ENCODE results near the gene ZNF407.

DNA sequence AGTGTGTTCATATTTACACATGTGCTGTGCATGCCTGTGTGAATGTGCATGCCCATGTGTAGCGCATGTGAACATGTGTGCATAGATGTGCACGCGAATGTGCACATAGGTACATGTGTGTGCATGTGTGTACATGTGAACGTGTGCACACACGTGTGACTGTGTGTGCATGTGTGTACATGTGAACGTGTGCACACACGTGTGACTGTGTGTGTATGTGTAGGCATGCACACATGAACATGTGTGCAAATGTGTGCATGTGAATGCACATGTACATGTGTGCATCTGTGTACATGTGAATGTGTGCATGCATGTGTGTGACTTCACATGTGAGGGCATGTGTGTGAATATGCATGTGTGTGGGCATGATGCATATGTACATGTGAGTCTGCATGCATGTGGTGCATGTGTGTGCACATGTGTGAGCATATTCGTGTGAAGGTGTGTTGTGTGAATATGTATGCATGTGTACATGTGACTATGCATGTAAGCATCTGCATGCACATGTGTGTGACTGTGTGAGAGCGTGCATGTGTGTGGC, 488.9 kb downstream of the ZNF407 start:
- TF ChIP-seq POLR2A (IDR thresholded peaks at IDR 0.05) (no peak), POLR2AphosphoS5 (IDR thresholded peaks at IDR 0.05) (no peak)
- TF ChIP-seq, protein P1, sequence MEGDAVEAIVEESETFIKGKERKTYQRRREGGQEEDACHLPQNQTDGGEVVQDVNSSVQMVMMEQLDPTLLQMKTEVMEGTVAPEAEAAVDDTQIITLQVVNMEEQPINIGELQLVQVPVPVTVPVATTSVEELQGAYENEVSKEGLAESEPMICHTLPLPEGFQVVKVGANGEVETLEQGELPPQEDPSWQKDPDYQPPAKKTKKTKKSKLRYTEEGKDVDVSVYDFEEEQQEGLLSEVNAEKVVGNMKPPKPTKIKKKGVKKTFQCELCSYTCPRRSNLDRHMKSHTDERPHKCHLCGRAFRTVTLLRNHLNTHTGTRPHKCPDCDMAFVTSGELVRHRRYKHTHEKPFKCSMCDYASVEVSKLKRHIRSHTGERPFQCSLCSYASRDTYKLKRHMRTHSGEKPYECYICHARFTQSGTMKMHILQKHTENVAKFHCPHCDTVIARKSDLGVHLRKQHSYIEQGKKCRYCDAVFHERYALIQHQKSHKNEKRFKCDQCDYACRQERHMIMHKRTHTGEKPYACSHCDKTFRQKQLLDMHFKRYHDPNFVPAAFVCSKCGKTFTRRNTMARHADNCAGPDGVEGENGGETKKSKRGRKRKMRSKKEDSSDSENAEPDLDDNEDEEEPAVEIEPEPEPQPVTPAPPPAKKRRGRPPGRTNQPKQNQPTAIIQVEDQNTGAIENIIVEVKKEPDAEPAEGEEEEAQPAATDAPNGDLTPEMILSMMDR (IDR thresholded peaks at IDR 0.05 in 8 of 11, conservative IDR thresholded peaks at IDR 0.05 in 3 of 11): no peak
